HepG2 (cell line): ENCODE results near the gene LAMB2. TPM values are rescaled to one million over a fixed set of nuclear protein-coding genes. Genes with fewer than 3 reads are reported as not detected.
A peak's percentile ranks its signal among the peaks of the same experiment; 100 is the strongest.

Experiments used
- AKAP8 ChIP-seq: sonication (generic); formaldehyde crosslinking; IDR thresholded peaks from 2 replicates; pipeline ENCODE4 v1.5.1; 2020; ENCODE audit warnings: mild to moderate bottlenecking, missing genetic modification reagents
- CC2D1A ChIP-seq: sonication (generic); formaldehyde crosslinking; IDR thresholded peaks from 2 replicates; pipeline ENCODE4 v1.8.1; 2023; ENCODE audit warnings: mild to moderate bottlenecking, missing genetic modification reagents
- CTCF ChIP-seq: sonication (generic); formaldehyde crosslinking; IDR thresholded peaks from 2 replicates; pipeline ENCODE4 v1.5.0; 2020; ENCODE audit warnings: mild to moderate bottlenecking, missing genetic modification reagents, moderate library complexity
- FOXA3 ChIP-seq: IDR thresholded peaks from 2 replicates; pipeline ENCODE4 v1.6.1; 2016; ENCODE audit warnings: missing genetic modification reagents, missing compliant biosample characterization
- JDP2 ChIP-seq: sonication (generic); formaldehyde crosslinking; IDR thresholded peaks from 2 replicates; pipeline ENCODE4 v1.8.1; 2022; ENCODE audit warnings: missing genetic modification reagents, borderline replicate concordance
- KDM5A ChIP-seq: fragments of 200-600 bp; sonication (generic); IDR thresholded peaks from 2 replicates; pipeline ENCODE4 v1.7.0; 2018; ENCODE audit warnings: antibody characterized with exemption, mild to moderate bottlenecking, low read length, borderline replicate concordance
- MXD4 ChIP-seq: IDR thresholded peaks from 2 replicates; pipeline ENCODE4 v1.6.1; 2016; ENCODE audit warnings: mild to moderate bottlenecking, missing biosample characterization, missing genetic modification reagents
- NONO ChIP-seq, 2 experiments: fragments of 450-650 bp in 1 of 2; sonication (generic) in 1 of 2; formaldehyde crosslinking in 1 of 2; IDR thresholded peaks in 1 of 2; conservative IDR thresholded peaks in 1 of 2; 2 replicates each; pipeline versions ENCODE4 v1.6.1 to v1.8.0; 2017 to 2022; ENCODE audit warnings: mild to moderate bottlenecking in 1 of 2, missing genetic modification reagents in 1 of 2, moderate library complexity in 1 of 2
- NR2C2 ChIP-seq: sonication (generic); formaldehyde crosslinking; IDR thresholded peaks from 2 replicates; pipeline ENCODE4 v1.4.0; 2020; ENCODE audit warnings: missing genetic modification reagents, mild to moderate bottlenecking, moderate library complexity, borderline replicate concordance
- NR3C1 ChIP-seq: sonication (generic); formaldehyde crosslinking; IDR thresholded peaks from 2 replicates; pipeline ENCODE4 v1.4.0; 2020; ENCODE audit warnings: missing genetic modification reagents
- PCBP2 ChIP-seq: fragments of 200-400 bp; formaldehyde crosslinking; optimal IDR thresholded peaks from 2 replicates; pipeline ENCODE3; 2018; ENCODE audit warnings: low read length, low read depth; ENCODE audit not compliant: poor library complexity, severe bottlenecking
- PRDM10 ChIP-seq: sonication (generic); formaldehyde crosslinking; IDR thresholded peaks from 2 replicates; pipeline ENCODE4 v1.4.0; 2020; ENCODE audit warnings: low read depth, missing genetic modification reagents
- RFX1 ChIP-seq: fragments of 450-650 bp; IDR thresholded peaks from 2 replicates; pipeline ENCODE4 v1.6.1; 2017
- SRF ChIP-seq: IDR thresholded peaks from 2 replicates; pipeline ENCODE4 v1.6.1; 2011; ENCODE audit warnings: mild to moderate bottlenecking, low read depth, low read length, moderate library complexity
- TEAD2 ChIP-seq: sonication (generic); formaldehyde crosslinking; IDR thresholded peaks from 2 replicates; pipeline ENCODE4 v1.9.0; 2021; ENCODE audit warnings: missing genetic modification reagents
- TFDP2 ChIP-seq: sonication (generic); formaldehyde crosslinking; IDR thresholded peaks from 2 replicates; pipeline ENCODE4 v1.4.0; 2020; ENCODE audit warnings: missing genetic modification reagents
- ZFP1 ChIP-seq: IDR thresholded peaks from 2 replicates; pipeline ENCODE4 v1.6.1; 2016
- ZNF12 ChIP-seq: sonication (generic); formaldehyde crosslinking; IDR thresholded peaks from 2 replicates; pipeline ENCODE4 v1.5.0; 2020; ENCODE audit warnings: missing genetic modification reagents
- ZNF274 ChIP-seq: sonication (generic); formaldehyde crosslinking; IDR thresholded peaks from 2 replicates; pipeline ENCODE4 v1.5.1; 2020; ENCODE audit warnings: mild to moderate bottlenecking, missing genetic modification reagents
- ZNF292 ChIP-seq: sonication (generic); formaldehyde crosslinking; IDR thresholded peaks from 2 replicates; pipeline ENCODE4 v1.8.1; 2022; ENCODE audit warnings: mild to moderate bottlenecking, low read depth, missing genetic modification reagents, borderline replicate concordance
- ZNF333 ChIP-seq: sonication (generic); formaldehyde crosslinking; IDR thresholded peaks from 2 replicates; pipeline ENCODE4 v1.4.0; 2020; ENCODE audit warnings: mild to moderate bottlenecking, missing genetic modification reagents, borderline replicate concordance
- ZNF33A ChIP-seq: sonication (generic); formaldehyde crosslinking; IDR thresholded peaks from 2 replicates; pipeline ENCODE4 v1.5.1; 2020; ENCODE audit warnings: missing genetic modification reagents, mild to moderate bottlenecking, moderate library complexity, borderline replicate concordance
- polyA plus RNA-seq, 8 experiments: library from polyadenylated mRNA; depleted of rRNA in 3 of 8; stranded (reverse) in 7 of 8; unstranded in 1 of 8; fragments of >200 nt; fragmentation: Illumina TruSeq in 4 of 8; extraction: Trizol in 4 of 8; gene quantifications; 2 replicates each; pipeline versions ENCODE4 v1.2.1 to v1.2.3, GENCODE V29; 2011 to 2016; ENCODE audit warnings: low read depth in 4 of 8, missing spikeins in 1 of 8, mixed read lengths in 1 of 8; ENCODE audit not compliant: insufficient read depth in 1 of 8
- total RNA-seq, 5 experiments: library from RNA; depleted of rRNA; stranded (reverse); fragments of >200 nt; fragmentation: Illumina TruSeq; extraction: Trizol; gene quantifications; 2 replicates each; pipeline ENCODE4 v1.2.3, GENCODE V29; 2016; ENCODE audit warnings: low read depth in 1 of 5
- TF ChIP-seq, protein P1 (sequence below): sonication (generic); formaldehyde crosslinking; IDR thresholded peaks from 2 replicates; pipeline ENCODE4 v1.5.1; 2020; ENCODE audit warnings: missing genetic modification reagents, mild to moderate bottlenecking, borderline replicate concordance

The LAMB2 gene
- total and polyA plus RNA-seq, 2 of the 13 experiments (the other 11 are each of a cell fraction or from before 2014, with no cell fraction given), result 208 to 443 TPM

- TF ChIP-seq PRDM10 (CRISPR knock-in tag), result peak; percentile 44; the same call in 1 of the 2 replicates
- TF ChIP-seq ZNF292 (CRISPR knock-in tag), result no peak
- TF ChIP-seq CTCF (CRISPR knock-in tag), result peak; percentile 12; the same call in 1 of the 2 replicates
- TF ChIP-seq SRF, result no peak
- TF ChIP-seq NR2C2 (CRISPR knock-in tag), result peak; percentile 91
- 0 out of 2 replicates have a peak, but pooled peaks have one; percentile 17 for TF ChIP-seq ZNF333 (CRISPR knock-in tag)
- TF ChIP-seq ZNF33A (CRISPR knock-in tag), result no peak
- no peak for TF ChIP-seq NR3C1 (CRISPR knock-in tag)
- no peak; the same call in 1 of the 2 replicates for TF ChIP-seq ZNF274 (CRISPR knock-in tag)
- TF ChIP-seq MXD4 (CRISPR knock-in tag), result peak; percentile 88; the same call in 1 of the 2 replicates
- peak; percentile 82 for TF ChIP-seq KDM5A
- 0 out of 2 replicates have a peak, but pooled peaks have one; percentile 50 for TF ChIP-seq ZFP1 (CRISPR knock-in tag)
- TF ChIP-seq FOXA3 (CRISPR knock-in tag), result peak; percentile 55
- no peak for TF ChIP-seq PCBP2
- TF ChIP-seq TEAD2 (CRISPR knock-in tag), result no peak
- TF ChIP-seq TFDP2 (CRISPR knock-in tag), result peak; percentile 72
- no peak for TF ChIP-seq NONO (IDR thresholded peaks at IDR 0.05)
- peak; percentile 90 for TF ChIP-seq NONO (CRISPR knock-in tag; conservative IDR thresholded peaks at IDR 0.05)
- TF ChIP-seq, protein P1, sequence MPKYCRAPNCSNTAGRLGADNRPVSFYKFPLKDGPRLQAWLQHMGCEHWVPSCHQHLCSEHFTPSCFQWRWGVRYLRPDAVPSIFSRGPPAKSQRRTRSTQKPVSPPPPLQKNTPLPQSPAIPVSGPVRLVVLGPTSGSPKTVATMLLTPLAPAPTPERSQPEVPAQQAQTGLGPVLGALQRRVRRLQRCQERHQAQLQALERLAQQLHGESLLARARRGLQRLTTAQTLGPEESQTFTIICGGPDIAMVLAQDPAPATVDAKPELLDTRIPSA (CRISPR knock-in tag), result peak; percentile 32; the same call in 1 of the 2 replicates
- TF ChIP-seq RFX1, result no peak
- TF ChIP-seq ZNF12 (CRISPR knock-in tag), result no peak
- TF ChIP-seq CC2D1A (CRISPR knock-in tag), result no peak
- 0 out of 2 replicates have a peak, but pooled peaks have one; percentile 50 for TF ChIP-seq AKAP8 (CRISPR knock-in tag)
- no peak for TF ChIP-seq JDP2 (CRISPR knock-in tag)
Measured at GRCh38 chr3:49120438-49121131, 12.3 kb downstream of the LAMB2 start, which contains the start of gene USP19 (continued).
